ENCODE measurements around the gene HOXB6.

The HOXB6 gene

GRCh38 chr17:48629411-48629759, 24.6 kb upstream of the HOXB6 start:
- DNase-seq (ENCODE audit: low spot score), result no peak
- H3K4me3 Mint-ChIP-seq, result no peak overlapping the region
- no peaks in the 10 kb centered on the region for H3K9me3 Mint-ChIP-seq
- H3K4me1 Mint-ChIP-seq (ENCODE audit: low read depth), result peaks cover 8% of the 10 kb centered on the region
- peaks cover 90% of the 10 kb centered on the region for H3K27me3 Mint-ChIP-seq (ENCODE audit: low read depth)
- H3K27ac Mint-ChIP-seq, result no peak overlapping the region
- H3K36me3 Mint-ChIP-seq (ENCODE audit: low read depth), result no peaks in the 10 kb centered on the region

GRCh38 chr17:48628649-48629410, 24.0 kb upstream of the HOXB6 start:
- peaks cover 10% of the 10 kb centered on the region for H3K4me1 Mint-ChIP-seq (ENCODE audit: low read depth)
- no peaks in the 10 kb centered on the region for H3K36me3 Mint-ChIP-seq (ENCODE audit: low read depth)
- no peak overlapping the region for H3K4me3 Mint-ChIP-seq
- H3K27me3 Mint-ChIP-seq (ENCODE audit: low read depth), result peaks cover 91% of the 10 kb centered on the region
- no peaks in the 10 kb centered on the region for H3K9me3 Mint-ChIP-seq
- DNase-seq (ENCODE audit: low spot score), result no peak
- no peak overlapping the region for H3K27ac Mint-ChIP-seq

- H3K27me3 Mint-ChIP-seq (ENCODE audit: low read depth), result peaks cover 92% of the 10 kb centered on the region
- no peak overlapping the region for H3K4me3 Mint-ChIP-seq
- H3K4me1 Mint-ChIP-seq (ENCODE audit: low read depth), result peaks cover 10% of the 10 kb centered on the region
- no peaks in the 10 kb centered on the region for H3K36me3 Mint-ChIP-seq (ENCODE audit: low read depth)
- no peaks in the 10 kb centered on the region for H3K9me3 Mint-ChIP-seq
- no peak overlapping the region for H3K27ac Mint-ChIP-seq
- DNase-seq (ENCODE audit: low spot score), result no peak
These were observed 23.1 kb upstream of the HOXB6 start for GRCh38 chr17:48627623-48628521.

- H3K9me3 Mint-ChIP-seq, result no peaks in the 10 kb centered on the region
- no peak for DNase-seq (ENCODE audit: low spot score)
- peaks cover 92% of the 10 kb centered on the region for H3K27me3 Mint-ChIP-seq (ENCODE audit: low read depth)
- H3K36me3 Mint-ChIP-seq (ENCODE audit: low read depth), result no peaks in the 10 kb centered on the region
- no peak overlapping the region for H3K27ac Mint-ChIP-seq
- H3K4me3 Mint-ChIP-seq, result peak overlapping the region; percentile 83
- H3K4me1 Mint-ChIP-seq (ENCODE audit: low read depth), result peaks cover 10% of the 10 kb centered on the region
These were observed 22.4 kb upstream of the HOXB6 start for GRCh38 chr17:48627118-48627597.

GRCh38 chr17:48626245-48627117, 21.7 kb upstream of the HOXB6 start, which contains the start of gene HOXB9:
HOXB9 (minus strand) TSS chr17:48626358; CDS start chr17:48626269, 89 bp downstream.
- no peaks in the 10 kb centered on the region for H3K36me3 Mint-ChIP-seq (ENCODE audit: low read depth)
- no peaks in the 10 kb centered on the region for H3K9me3 Mint-ChIP-seq
- peak within 1 kb of the TSS; percentile 77 for H3K27ac Mint-ChIP-seq
- peaks cover 92% of the 10 kb centered on the region for H3K27me3 Mint-ChIP-seq (ENCODE audit: low read depth)
- no peak for DNase-seq (ENCODE audit: low spot score)
- peaks cover 10% of the 10 kb centered on the region for H3K4me1 Mint-ChIP-seq (ENCODE audit: low read depth)
- H3K4me3 Mint-ChIP-seq, result peak within 1 kb of the TSS; percentile 85

- peaks cover 10% of the 10 kb centered on the region for H3K4me1 Mint-ChIP-seq (ENCODE audit: low read depth)
- H3K36me3 Mint-ChIP-seq (ENCODE audit: low read depth), result no peaks in the 10 kb centered on the region
- no peak for DNase-seq (ENCODE audit: low spot score)
- H3K9me3 Mint-ChIP-seq, result no peaks in the 10 kb centered on the region
- peak overlapping the region; percentile 75 for H3K27ac Mint-ChIP-seq
- peak overlapping the region; percentile 85 for H3K4me3 Mint-ChIP-seq
- H3K27me3 Mint-ChIP-seq (ENCODE audit: low read depth), result peaks cover 92% of the 10 kb centered on the region
These were observed 20.9 kb upstream of the HOXB6 start for GRCh38 chr17:48625495-48626244.

GRCh38 chr17:48624544-48625494, 20.0 kb upstream of the HOXB6 start:
- Mint-ChIP-seq H3K4me3 (peak overlapping the region; percentile 85), H3K9me3 (no peaks in the 10 kb centered on the region), H3K27me3 (ENCODE audit: low read depth) (peaks cover 92% of the 10 kb centered on the region), H3K36me3 (ENCODE audit: low read depth) (no peaks in the 10 kb centered on the region), H3K27ac (no peak overlapping the region), H3K4me1 (ENCODE audit: low read depth) (peaks cover 10% of the 10 kb centered on the region)
- no peak for DNase-seq (ENCODE audit: low spot score)

GRCh38 chr17:48624118-48624517, 19.3 kb upstream of the HOXB6 start:
- Mint-ChIP-seq H3K9me3 (no peaks in the 10 kb centered on the region), H3K27ac (no peak overlapping the region), H3K4me3 (no peak overlapping the region), H3K27me3 (ENCODE audit: low read depth) (peaks cover 90% of the 10 kb centered on the region), H3K36me3 (ENCODE audit: low read depth) (no peaks in the 10 kb centered on the region), H3K4me1 (ENCODE audit: low read depth) (peaks cover 12% of the 10 kb centered on the region)
- no peak for DNase-seq (ENCODE audit: low spot score)

- H3K4me1 Mint-ChIP-seq (ENCODE audit: low read depth), result peaks cover 15% of the 10 kb centered on the region
- peaks cover under 1% of the 10 kb centered on the region for H3K36me3 Mint-ChIP-seq (ENCODE audit: low read depth)
- H3K27me3 Mint-ChIP-seq (ENCODE audit: low read depth), result peaks cover 90% of the 10 kb centered on the region
- no peak overlapping the region for H3K27ac Mint-ChIP-seq
- H3K9me3 Mint-ChIP-seq, result no peaks in the 10 kb centered on the region
- no peak overlapping the region for H3K4me3 Mint-ChIP-seq
- no peak for DNase-seq (ENCODE audit: low spot score)
These were observed 18.8 kb upstream of the HOXB6 start for GRCh38 chr17:48623583-48623982.

GRCh38 chr17:48622857-48623256, 18.1 kb upstream of the HOXB6 start:
- H3K4me3 Mint-ChIP-seq, result no peak overlapping the region
- no peaks in the 10 kb centered on the region for H3K9me3 Mint-ChIP-seq
- H3K4me1 Mint-ChIP-seq (ENCODE audit: low read depth), result peaks cover 20% of the 10 kb centered on the region
- peaks cover 90% of the 10 kb centered on the region for H3K27me3 Mint-ChIP-seq (ENCODE audit: low read depth)
- no peak overlapping the region for H3K27ac Mint-ChIP-seq
- H3K36me3 Mint-ChIP-seq (ENCODE audit: low read depth), result peaks cover 2% of the 10 kb centered on the region
- no peak for DNase-seq (ENCODE audit: low spot score)

GRCh38 chr17:48621410-48622392, 16.9 kb upstream of the HOXB6 start:
- H3K9me3 Mint-ChIP-seq, result no peaks in the 10 kb centered on the region

More at GRCh38 chr17:48621410-48622392, 16.9 kb upstream of the HOXB6 start:
- Mint-ChIP-seq H3K36me3 (ENCODE audit: low read depth) (peaks cover 2% of the 10 kb centered on the region), H3K27me3 (ENCODE audit: low read depth) (peaks cover 90% of the 10 kb centered on the region), H3K4me1 (ENCODE audit: low read depth) (peaks cover 27% of the 10 kb centered on the region), H3K27ac (no peak overlapping the region), H3K4me3 (no peak overlapping the region)
- no peak for DNase-seq (ENCODE audit: low spot score)
